Liver (tissue), 5 donors: ENCODE results near the gene MS4A6E. TPM values are rescaled to one million over a fixed set of nuclear protein-coding genes. Genes with fewer than 3 reads are reported as not detected.

Experiments
- EGR1 ChIP-seq, 2 donors: IDR thresholded peaks; 2 replicates each; pipeline ENCODE4 v1.6.1; 2016 to 2018; ENCODE audit warnings: antibody characterized with exemption in 2 of 2, low read depth in 2 of 2
- FOXA1 ChIP-seq: IDR thresholded peaks from 2 replicates; pipeline ENCODE4 v1.6.1; 2016; ENCODE audit warnings: antibody characterized with exemption
- HNF4A ChIP-seq, 2 donors: conservative IDR thresholded peaks; 2 replicates each; pipeline ENCODE4 v1.6.1; 2016; ENCODE audit warnings: antibody characterized with exemption in 2 of 2, mild to moderate bottlenecking in 2 of 2
- HNF4G ChIP-seq: IDR thresholded peaks from 2 replicates; pipeline ENCODE4 v1.6.1; 2016; ENCODE audit warnings: antibody characterized with exemption
- JUND ChIP-seq, 2 donors: IDR thresholded peaks; 2 replicates each; pipeline ENCODE4 v1.6.1; 2016; ENCODE audit warnings: antibody characterized with exemption in 2 of 2
- RXRA ChIP-seq, 2 donors: IDR thresholded peaks; 2 replicates each; pipeline ENCODE4 v1.6.1; 2017 to 2018; ENCODE audit warnings: antibody characterized with exemption in 2 of 2, mild to moderate bottlenecking in 1 of 2
- SP1 ChIP-seq: IDR thresholded peaks from 2 replicates; pipeline ENCODE4 v1.6.1; 2018; ENCODE audit warnings: antibody characterized with exemption, mild to moderate bottlenecking
- TAF1 ChIP-seq: conservative IDR thresholded peaks from 2 replicates; pipeline ENCODE4 v1.6.1; 2016; ENCODE audit warnings: antibody characterized with exemption, mild to moderate bottlenecking
- polyA plus RNA-seq, 2 donors: library from polyadenylated mRNA; stranded (reverse) in 1 of 2; unstranded in 1 of 2; fragments of 200-250 nt in 1 of 2; fragments of >200 nt in 1 of 2; fragmentation: Nextera tagmentation in 1 of 2; extraction: Ambion mirVana in 1 of 2; gene quantifications; one replicate each; pipeline versions ENCODE4 v1.2.1 to v1.2.3, GENCODE V29; 2013 to 2015
- total RNA-seq, 2 donors: library from RNA; depleted of rRNA; stranded (reverse); fragments of >200 nt; gene quantifications; one replicate each; pipeline ENCODE4 v1.2.3, GENCODE V29; 2014
- TF ChIP-seq, protein P1 (sequence below): IDR thresholded peaks from 2 replicates; pipeline ENCODE4 v1.6.1; 2016; ENCODE audit warnings: antibody characterized with exemption
- TF ChIP-seq, protein P2 (sequence below): IDR thresholded peaks from 2 replicates; pipeline ENCODE4 v1.6.1; 2016; ENCODE audit warnings: antibody characterized with exemption
- TF ChIP-seq, protein P3 (sequence below): IDR thresholded peaks from 2 replicates; pipeline ENCODE4 v1.6.1; 2016; ENCODE audit warnings: antibody characterized with exemption
- donor health status: healthy.
- donor health status: healthy.
- donor health status: healthy.

Gene MS4A6E
- total and polyA plus RNA-seq, 4 donors: 0.22 to 0.75 TPM; not detected in 2

DNA sequence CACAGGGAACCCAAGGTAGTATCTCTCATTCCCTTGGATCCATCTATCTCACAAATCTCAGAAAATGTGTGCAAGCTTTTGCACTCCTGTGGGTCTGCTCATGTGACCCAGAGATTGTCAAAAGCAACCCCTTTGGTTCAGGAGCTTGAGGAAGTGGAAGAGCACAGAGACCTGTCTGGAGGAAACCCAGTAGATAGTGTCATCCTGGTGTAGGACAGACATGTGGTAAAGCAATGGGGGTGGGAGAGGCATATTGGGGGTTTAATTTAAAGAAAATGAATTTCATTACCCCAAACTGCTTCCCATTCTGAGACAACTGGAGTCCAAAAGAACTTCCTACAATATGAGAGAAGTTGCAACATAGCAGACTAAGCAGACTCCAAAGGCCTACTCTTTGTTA is 63.4 kb downstream of the MS4A6E start (continued):
- TF ChIP-seq, protein P1, sequence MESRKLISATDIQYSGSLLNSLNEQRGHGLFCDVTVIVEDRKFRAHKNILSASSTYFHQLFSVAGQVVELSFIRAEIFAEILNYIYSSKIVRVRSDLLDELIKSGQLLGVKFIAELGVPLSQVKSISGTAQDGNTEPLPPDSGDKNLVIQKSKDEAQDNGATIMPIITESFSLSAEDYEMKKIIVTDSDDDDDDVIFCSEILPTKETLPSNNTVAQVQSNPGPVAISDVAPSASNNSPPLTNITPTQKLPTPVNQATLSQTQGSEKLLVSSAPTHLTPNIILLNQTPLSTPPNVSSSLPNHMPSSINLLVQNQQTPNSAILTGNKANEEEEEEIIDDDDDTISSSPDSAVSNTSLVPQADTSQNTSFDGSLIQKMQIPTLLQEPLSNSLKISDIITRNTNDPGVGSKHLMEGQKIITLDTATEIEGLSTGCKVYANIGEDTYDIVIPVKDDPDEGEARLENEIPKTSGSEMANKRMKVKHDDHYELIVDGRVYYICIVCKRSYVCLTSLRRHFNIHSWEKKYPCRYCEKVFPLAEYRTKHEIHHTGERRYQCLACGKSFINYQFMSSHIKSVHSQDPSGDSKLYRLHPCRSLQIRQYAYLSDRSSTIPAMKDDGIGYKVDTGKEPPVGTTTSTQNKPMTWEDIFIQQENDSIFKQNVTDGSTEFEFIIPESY: no peak
- TF ChIP-seq TAF1 (no peak), RXRA (IDR thresholded peaks at IDR 0.05) (no peak), HNF4A (conservative IDR thresholded peaks at IDR 0.05) (no peak), EGR1 (IDR thresholded peaks at IDR 0.05; ENCODE audit: low read depth in 2 of 2) (no peak), FOXA1 (no peak), JUND (IDR thresholded peaks at IDR 0.05) (no peak), HNF4G (no peak), SP1 (no peak)
- TF ChIP-seq, protein P2, sequence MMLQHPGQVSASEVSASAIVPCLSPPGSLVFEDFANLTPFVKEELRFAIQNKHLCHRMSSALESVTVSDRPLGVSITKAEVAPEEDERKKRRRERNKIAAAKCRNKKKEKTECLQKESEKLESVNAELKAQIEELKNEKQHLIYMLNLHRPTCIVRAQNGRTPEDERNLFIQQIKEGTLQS: no peak
- TF ChIP-seq, protein P3, sequence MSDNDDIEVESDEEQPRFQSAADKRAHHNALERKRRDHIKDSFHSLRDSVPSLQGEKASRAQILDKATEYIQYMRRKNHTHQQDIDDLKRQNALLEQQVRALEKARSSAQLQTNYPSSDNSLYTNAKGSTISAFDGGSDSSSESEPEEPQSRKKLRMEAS: no peak

Other genes starting within 250 kb of the MS4A6E start
- gene MS4A2, start 238.6 kb upstream of the MS4A6E start, total RNA-seq: under 1 TPM; 0.08 to 0.37 TPM
- under 1 TPM in 1 of 2 donors, not detected in 1; 0.32 TPM for gene MS4A2, start 238.6 kb upstream of the MS4A6E start, polyA plus RNA-seq
- gene MS4A6A, start 144.2 kb upstream of the MS4A6E start, total RNA-seq: 100 to 1,000 TPM in 1 of 2 donors, 10 to 100 TPM in 1; 83.4 to 115 TPM
- 100 to 1,000 TPM in 1 of 2 donors, 10 to 100 TPM in 1; 64.6 to 117 TPM for gene MS4A6A, start 144.2 kb upstream of the MS4A6E start, polyA plus RNA-seq
- 1 to 10 TPM in 1 of 2 donors, under 1 TPM in 1; 0.23 to 2.1 TPM for gene MS4A4E, start 84.1 kb upstream of the MS4A6E start, total RNA-seq
- gene MS4A4E, start 84.1 kb upstream of the MS4A6E start, polyA plus RNA-seq: 1 to 10 TPM in 1 of 2 donors, under 1 TPM in 1; 0.35 to 1.2 TPM
- 10 to 100 TPM in 1 of 2 donors, 1 to 10 TPM in 1; 8.6 to 12.0 TPM for gene MS4A4A, start 46.6 kb upstream of the MS4A6E start, total RNA-seq
- gene MS4A4A, start 46.6 kb upstream of the MS4A6E start, polyA plus RNA-seq: 10 to 100 TPM in 1 of 2 donors, 1 to 10 TPM in 1; 9.5 to 16.1 TPM
- gene MS4A7, start 51.3 kb downstream of the MS4A6E start, total RNA-seq: 10 to 100 TPM; 32.0 to 50.0 TPM
- 10 to 100 TPM; 16.3 to 25.1 TPM for gene MS4A7, start 51.3 kb downstream of the MS4A6E start, polyA plus RNA-seq
- gene MS4A14, start 69.2 kb downstream of the MS4A6E start, total RNA-seq: 1 to 10 TPM in 1 of 2 donors, under 1 TPM in 1; 0.19 to 1.1 TPM
- gene MS4A14, start 69.2 kb downstream of the MS4A6E start, polyA plus RNA-seq: under 1 TPM; 0.06 to 0.17 TPM
- not detected for gene MS4A5, start 102.3 kb downstream of the MS4A6E start, total RNA-seq
- gene MS4A5, start 102.3 kb downstream of the MS4A6E start, polyA plus RNA-seq: not detected
- 1 to 10 TPM in 1 of 2 donors, under 1 TPM in 1; 0.75 to 1.6 TPM for gene MS4A1, start 128.6 kb downstream of the MS4A6E start, total RNA-seq
- 1 to 10 TPM in 1 of 2 donors, under 1 TPM in 1; 0.12 to 3.3 TPM for gene MS4A1, start 128.6 kb downstream of the MS4A6E start, polyA plus RNA-seq
- gene MS4A12, start 165.5 kb downstream of the MS4A6E start, total RNA-seq: not detected
- gene MS4A12, start 165.5 kb downstream of the MS4A6E start, polyA plus RNA-seq: not detected
- gene MS4A13, start 188.1 kb downstream of the MS4A6E start, total RNA-seq: not detected
- not detected for gene MS4A13, start 188.1 kb downstream of the MS4A6E start, polyA plus RNA-seq